SK-N-SH (cell line): Measurements from ENCODE around the gene NOX3. TPM values are rescaled to one million over a fixed set of nuclear protein-coding genes. Genes with fewer than 3 reads are reported as not detected.

Source experiments
- CTCF ChIA-PET: fragments of 300-600, 350-600 bp; formaldehyde crosslinking; extraction: SDS; loops from one replicate; lab custom pipeline; 2021; lab: Yijun Ruan, JAX
- POLR2A ChIA-PET: fragments of 350-600 bp; sonication (Branson Sonifier 250); formaldehyde crosslinking; extraction: SDS; loops from one replicate; lab custom pipeline; 2020; ENCODE audit warnings: antibody characterized with exemption, inconsistent platforms; lab: Yijun Ruan, JAX
- DNase-seq: peaks from one replicate; pipeline ENCODE4 v3.0.0; 2012
- H2AFZ ChIP-seq: fragments of 200-600 bp; sonication (generic); 2 replicates; pipeline ENCODE4 v1.8.1; 2016; ENCODE audit warnings: antibody characterized with exemption, mild to moderate bottlenecking, low read depth
- H3F3A ChIP-seq: fragments of 200-600 bp; sonication (generic); replicated peaks from 2 replicates; pipeline ENCODE3; 2016; ENCODE audit warnings: antibody characterized with exemption, mild to moderate bottlenecking; ENCODE audit not compliant: insufficient read depth
- H3K27ac ChIP-seq, 2 experiments: fragments of 200-500 bp in 1 of 2; fragments of 200-600 bp in 1 of 2; sonication (Bioruptor generic) in 1 of 2; sonication (generic), shearing (Covaris generic) in 1 of 2; 2 replicates each; pipeline versions ENCODE4 v1.5.1 to v1.6.1; 2014 to 2016; ENCODE audit warnings: low read depth in 2 of 2, inconsistent platforms in 1 of 2, low read length in 1 of 2, mild to moderate bottlenecking in 1 of 2, mixed read lengths in 1 of 2
- H3K27me3 ChIP-seq: fragments of 200-600 bp; sonication (generic), shearing (Covaris generic); 2 replicates; pipeline ENCODE4 v1.6.1; 2016; ENCODE audit warnings: mixed run types; ENCODE audit not compliant: insufficient read depth
- H3K36me3 ChIP-seq, 2 experiments: fragments of 200-500 bp in 1 of 2; fragments of 200-600 bp in 1 of 2; sonication (Bioruptor generic) in 1 of 2; sonication (generic) in 1 of 2; replicated peaks in 1 of 2; 2 replicates each; pipeline versions ENCODE3 to v1.5.1; 2014 to 2016; ENCODE audit warnings: low read length in 1 of 2, mild to moderate bottlenecking in 1 of 2; ENCODE audit not compliant: insufficient read depth in 2 of 2, control insufficient read depth in 1 of 2
- H3K4me1 ChIP-seq, 2 experiments: fragments of 200-500 bp in 1 of 2; fragments of 200-600 bp in 1 of 2; sonication (Bioruptor generic) in 1 of 2; sonication (generic), shearing (Covaris generic) in 1 of 2; 2 replicates each; pipeline versions ENCODE4 v1.5.1 to v1.6.1; 2014 to 2016; ENCODE audit warnings: low read depth in 1 of 2, low read length in 1 of 2, mixed run types in 1 of 2; ENCODE audit not compliant: insufficient read depth in 2 of 2, control insufficient read depth in 1 of 2
- H3K4me2 ChIP-seq: fragments of 200-600 bp; sonication (generic), shearing (Covaris generic); 2 replicates; pipeline ENCODE4 v1.6.1; 2017; ENCODE audit warnings: mixed run types
- H3K4me3 ChIP-seq, 2 experiments: fragments of 200-500 bp in 1 of 2; fragments of 200-600 bp in 1 of 2; sonication (Bioruptor generic) in 1 of 2; sonication (generic), shearing (Covaris generic) in 1 of 2; 2 replicates each; pipeline versions ENCODE4 v1.5.1 to v1.8.1; 2014 to 2016; ENCODE audit warnings: low read depth in 2 of 2, inconsistent platforms in 1 of 2, low read length in 1 of 2, mild to moderate bottlenecking in 1 of 2, mixed read lengths in 1 of 2, moderate library complexity in 1 of 2
- H3K79me2 ChIP-seq: fragments of 200-600 bp; sonication (generic); 2 replicates; pipeline ENCODE4 v1.8.1; 2017; ENCODE audit warnings: mild to moderate bottlenecking; ENCODE audit not compliant: insufficient read depth
- H3K9ac ChIP-seq: fragments of 200-600 bp; sonication (generic); 2 replicates; pipeline ENCODE4 v1.6.1; 2017; ENCODE audit warnings: mixed run types
- H3K9me2 ChIP-seq: fragments of 200-600 bp; sonication (generic); 2 replicates; pipeline ENCODE4 v1.6.1; 2017; ENCODE audit warnings: mixed run types
- H3K9me3 ChIP-seq: fragments of 200-600 bp; sonication (generic); 2 replicates; pipeline ENCODE4 v1.6.1; 2017; ENCODE audit warnings: mixed run types, mild to moderate bottlenecking, moderate library complexity
- H4K20me1 ChIP-seq: fragments of 200-600 bp; sonication (generic); 2 replicates; pipeline ENCODE4 v1.6.1; 2017; ENCODE audit warnings: mild to moderate bottlenecking, mixed run types; ENCODE audit not compliant: insufficient read depth
- ELF1 ChIP-seq: IDR thresholded peaks from 2 replicates; pipeline ENCODE4 v1.4.0; 2012
- EP300 ChIP-seq, 2 experiments: IDR thresholded peaks; 2 replicates each; pipeline versions ENCODE4 v1.4.0 to v1.6.1; 2012; ENCODE audit warnings: borderline replicate concordance in 1 of 2, low read depth in 1 of 2, low read length in 1 of 2
- EZH2phosphoT487 ChIP-seq: fragments of 200-600 bp; sonication (generic); IDR thresholded peaks from 2 replicates; pipeline ENCODE4 v1.6.1; 2017; ENCODE audit warnings: low read depth, mixed run types, mild to moderate bottlenecking, antibody characterized with exemption, moderate library complexity, borderline replicate concordance
- FOSL2 ChIP-seq: IDR thresholded peaks from 2 replicates; pipeline ENCODE4 v1.4.0; 2012; ENCODE audit warnings: low read depth, mild to moderate bottlenecking, moderate library complexity, borderline replicate concordance
- FOXM1 ChIP-seq: IDR thresholded peaks from 2 replicates; pipeline ENCODE4 v1.4.0; 2012; ENCODE audit warnings: low read depth, mild to moderate bottlenecking
- GABPA ChIP-seq: IDR thresholded peaks from 2 replicates; pipeline ENCODE4 v1.4.0; 2012; ENCODE audit warnings: low read depth, mild to moderate bottlenecking
- MXI1 ChIP-seq: IDR thresholded peaks from 2 replicates; pipeline ENCODE4 v1.6.1; 2012; ENCODE audit warnings: mild to moderate bottlenecking, low read depth, low read length, improper control_type of control experiment
- NFIC ChIP-seq: IDR thresholded peaks from 2 replicates; pipeline ENCODE4 v1.4.0; 2012; ENCODE audit warnings: borderline replicate concordance
- NRF1 ChIP-seq: IDR thresholded peaks from 2 replicates; pipeline ENCODE4 v1.6.1; 2012; ENCODE audit warnings: low read depth, mild to moderate bottlenecking, low read length
- RAD21 ChIP-seq: IDR thresholded peaks from 2 replicates; pipeline ENCODE4 v1.6.1; 2012; ENCODE audit warnings: mild to moderate bottlenecking, low read length
- RCOR1 ChIP-seq: fragments of 150-350 bp; IDR thresholded peaks from 2 replicates; pipeline ENCODE4 v1.6.1; 2017; ENCODE audit warnings: antibody characterized with exemption, low read length
- TAF1 ChIP-seq: IDR thresholded peaks from 2 replicates; pipeline ENCODE4 v1.6.1; 2012; ENCODE audit warnings: low read depth, mild to moderate bottlenecking, low read length, moderate library complexity, borderline replicate concordance
- TCF12 ChIP-seq: IDR thresholded peaks from 2 replicates; pipeline ENCODE4 v1.4.0; 2012
- TEAD4 ChIP-seq: IDR thresholded peaks from 2 replicates; pipeline ENCODE4 v1.4.0; 2012; ENCODE audit warnings: mild to moderate bottlenecking, borderline replicate concordance; ENCODE audit not compliant: insufficient read depth
- YY1 ChIP-seq: IDR thresholded peaks from 2 replicates; pipeline ENCODE4 v1.4.0; 2012; ENCODE audit warnings: low read depth, mild to moderate bottlenecking
- WGBS: methylation state at CpG from one replicate; pipeline ENCODE4 v1.1.6; 2017; ENCODE audit warnings: low lambda C conversion rate; 5-methylcytosine and 5-hydroxymethylcytosine counted together
- polyA plus RNA-seq, 3 experiments: library from polyadenylated mRNA; depleted of rRNA; stranded (reverse); fragments of >200 nt; gene quantifications; 2 replicates each; pipeline ENCODE4 v1.2.3, GENCODE V29; 2012
- TF ChIP-seq, protein P1 (sequence below): IDR thresholded peaks from 2 replicates; pipeline ENCODE4 v1.4.0; 2012; ENCODE audit warnings: low read depth
- TF ChIP-seq, protein P2 (sequence below): IDR thresholded peaks from 2 replicates; pipeline ENCODE4 v1.4.0; 2012; ENCODE audit warnings: low read depth, borderline replicate concordance
- TF ChIP-seq, protein P3 (sequence below): IDR thresholded peaks from 2 replicates; pipeline ENCODE4 v1.4.0; 2012; ENCODE audit warnings: low read depth, borderline replicate concordance
- TF ChIP-seq, protein P4 (sequence below): fragments of 150-350 bp; IDR thresholded peaks from 2 replicates; pipeline ENCODE4 v1.6.1; 2017; ENCODE audit warnings: antibody characterized with exemption, low read length, low read depth, borderline replicate concordance

Gene NOX3
- polyA plus RNA-seq, 1 of the 3 experiments (the other 2 are of a cell fraction) = 0.02 TPM

DNA sequence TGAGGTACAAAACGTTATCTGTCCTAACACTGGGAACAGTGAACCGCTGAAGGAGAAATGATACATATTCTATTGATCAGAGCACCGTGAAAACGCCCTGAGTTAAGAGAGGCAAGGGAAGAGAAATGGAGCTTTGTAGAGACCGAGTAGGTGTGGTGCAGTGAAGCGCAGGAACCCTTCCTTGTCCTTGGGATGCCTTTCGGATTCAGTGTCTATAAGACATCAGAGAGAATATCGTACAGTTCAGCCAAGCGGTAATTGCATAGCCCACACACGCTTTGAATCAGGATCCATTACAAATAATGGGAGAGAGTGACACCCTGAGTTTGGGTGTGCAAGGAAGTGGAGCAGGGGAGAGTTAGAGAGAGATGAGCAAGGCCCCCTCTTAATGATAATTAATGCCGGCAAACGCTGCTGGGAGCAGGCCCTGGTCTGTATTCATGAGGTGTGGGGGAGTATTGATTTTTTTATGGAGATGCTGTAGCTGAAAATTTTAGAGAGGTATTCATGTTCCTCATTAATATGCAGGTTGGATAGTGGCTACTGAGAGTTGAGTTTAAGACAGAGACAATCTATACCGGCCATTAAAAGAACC lies 20.7 kb downstream of the NOX3 start:
- Histone ChIP-seq H3K9me3 (no peaks in the 10 kb centered on the region), H3K27ac (no peak overlapping the region), H3K9me2 (no peaks in the 10 kb centered on the region), H4K20me1 (no peaks in the 10 kb centered on the region), H3F3A (no peaks in the 10 kb centered on the region), H3K4me3 (no peak overlapping the region), H3K4me2 (no peak overlapping the region), H3K4me1 (peaks cover 13 to 29% of the 10 kb centered on the region in 2 experiments; a peak in 3 of 4 replicates), H3K27me3 (no peaks in the 10 kb centered on the region), H3K9ac (no peak overlapping the region), H2AFZ (no peak overlapping the region), H3K36me3 (no peaks in the 10 kb centered on the region), H3K79me2 (no peaks in the 10 kb centered on the region)
- TF ChIP-seq TAF1 (no peak), YY1 (no peak), TEAD4 (no peak), ELF1 (no peak), RAD21 (no peak), RCOR1 (no peak), FOSL2 (no peak), GABPA (no peak), FOXM1 (no peak), EP300 (IDR thresholded peaks at IDR 0.05; ENCODE audit: borderline replicate concordance in 1 of 2, low read depth in 1 of 2, low read length in 1 of 2) (no peak), TCF12 (no peak), EZH2phosphoT487 (no peak), MXI1 (no peak)
- TF ChIP-seq, protein P1, sequence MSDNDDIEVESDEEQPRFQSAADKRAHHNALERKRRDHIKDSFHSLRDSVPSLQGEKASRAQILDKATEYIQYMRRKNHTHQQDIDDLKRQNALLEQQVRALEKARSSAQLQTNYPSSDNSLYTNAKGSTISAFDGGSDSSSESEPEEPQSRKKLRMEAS = no peak
- TF ChIP-seq, protein P2, sequence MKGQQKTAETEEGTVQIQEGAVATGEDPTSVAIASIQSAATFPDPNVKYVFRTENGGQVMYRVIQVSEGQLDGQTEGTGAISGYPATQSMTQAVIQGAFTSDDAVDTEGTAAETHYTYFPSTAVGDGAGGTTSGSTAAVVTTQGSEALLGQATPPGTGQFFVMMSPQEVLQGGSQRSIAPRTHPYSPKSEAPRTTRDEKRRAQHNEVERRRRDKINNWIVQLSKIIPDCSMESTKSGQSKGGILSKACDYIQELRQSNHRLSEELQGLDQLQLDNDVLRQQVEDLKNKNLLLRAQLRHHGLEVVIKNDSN = no peak
- TF ChIP-seq, protein P3, sequence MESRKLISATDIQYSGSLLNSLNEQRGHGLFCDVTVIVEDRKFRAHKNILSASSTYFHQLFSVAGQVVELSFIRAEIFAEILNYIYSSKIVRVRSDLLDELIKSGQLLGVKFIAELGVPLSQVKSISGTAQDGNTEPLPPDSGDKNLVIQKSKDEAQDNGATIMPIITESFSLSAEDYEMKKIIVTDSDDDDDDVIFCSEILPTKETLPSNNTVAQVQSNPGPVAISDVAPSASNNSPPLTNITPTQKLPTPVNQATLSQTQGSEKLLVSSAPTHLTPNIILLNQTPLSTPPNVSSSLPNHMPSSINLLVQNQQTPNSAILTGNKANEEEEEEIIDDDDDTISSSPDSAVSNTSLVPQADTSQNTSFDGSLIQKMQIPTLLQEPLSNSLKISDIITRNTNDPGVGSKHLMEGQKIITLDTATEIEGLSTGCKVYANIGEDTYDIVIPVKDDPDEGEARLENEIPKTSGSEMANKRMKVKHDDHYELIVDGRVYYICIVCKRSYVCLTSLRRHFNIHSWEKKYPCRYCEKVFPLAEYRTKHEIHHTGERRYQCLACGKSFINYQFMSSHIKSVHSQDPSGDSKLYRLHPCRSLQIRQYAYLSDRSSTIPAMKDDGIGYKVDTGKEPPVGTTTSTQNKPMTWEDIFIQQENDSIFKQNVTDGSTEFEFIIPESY = no peak
- no peak for DNase-seq
- ChIA-PET POLR2A (no interaction called here), CTCF (interaction anchor here (1.2 kb wide), 1 partner anchor 24 kb away, joined by 3 read pairs; no protein-coding TSS in a partner anchor)
- 94% methylated on average over 13 of the region's 13 CpGs for WGBS

DNA sequence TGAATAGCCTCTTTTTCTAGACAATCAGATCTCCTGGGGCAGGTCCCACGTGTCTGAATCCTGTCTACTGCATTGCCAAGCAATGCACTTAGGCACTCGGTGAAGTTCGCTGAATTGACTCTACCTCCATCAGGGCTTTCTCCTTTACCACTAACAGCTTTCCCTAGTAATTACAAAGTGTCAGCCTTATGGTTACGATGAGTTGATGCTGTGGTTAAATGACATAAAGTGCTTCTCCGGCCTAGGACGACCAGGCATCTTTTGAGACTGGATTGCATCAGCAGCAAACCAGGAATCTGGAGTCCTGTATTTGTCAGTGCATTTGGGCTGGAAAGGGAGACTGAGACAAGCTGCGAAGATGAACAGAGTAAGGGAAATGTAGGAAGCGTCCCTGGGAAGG lies 21.5 kb downstream of the NOX3 start:
- CTCF ChIA-PET = interaction anchor here (0.6 to 1.0 kb wide), 2 partner anchors 9 to 882 kb away, joined by 3 read pairs; no protein-coding TSS in a partner anchor
- DNase-seq = no peak
- Histone ChIP-seq H2AFZ (no peak overlapping the region), H3K9ac (no peak overlapping the region), H3K4me3 (no peak overlapping the region), H3K27me3 (no peaks in the 10 kb centered on the region), H3K9me3 (no peaks in the 10 kb centered on the region), H3K27ac (no peak overlapping the region), H3K79me2 (no peaks in the 10 kb centered on the region), H3K4me1 (peaks cover 13 to 29% of the 10 kb centered on the region in 2 experiments; a peak in 3 of 4 replicates), H3F3A (no peaks in the 10 kb centered on the region), H3K36me3 (no peaks in the 10 kb centered on the region), H3K9me2 (no peaks in the 10 kb centered on the region), H4K20me1 (no peaks in the 10 kb centered on the region), H3K4me2 (no peak overlapping the region)
- WGBS = 94% methylated on average over 8 of the region's 8 CpGs
- TF ChIP-seq YY1 (no peak), ELF1 (no peak), NRF1 (no peak), NFIC (no peak)
- TF ChIP-seq, protein P4, sequence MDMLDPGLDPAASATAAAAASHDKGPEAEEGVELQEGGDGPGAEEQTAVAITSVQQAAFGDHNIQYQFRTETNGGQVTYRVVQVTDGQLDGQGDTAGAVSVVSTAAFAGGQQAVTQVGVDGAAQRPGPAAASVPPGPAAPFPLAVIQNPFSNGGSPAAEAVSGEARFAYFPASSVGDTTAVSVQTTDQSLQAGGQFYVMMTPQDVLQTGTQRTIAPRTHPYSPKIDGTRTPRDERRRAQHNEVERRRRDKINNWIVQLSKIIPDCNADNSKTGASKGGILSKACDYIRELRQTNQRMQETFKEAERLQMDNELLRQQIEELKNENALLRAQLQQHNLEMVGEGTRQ = no peak
- POLR2A ChIA-PET = no interaction called here
